Neural cell (in vitro differentiated cells): Measurements from ENCODE around the gene SYT7. TPM values are rescaled to one million over a fixed set of nuclear protein-coding genes. Genes with fewer than 3 reads are reported as not detected.

Experiments used
- H2AFZ ChIP-seq: fragments of 200-600, 300-800 bp; sonication (generic), shearing (Covaris generic); 2 replicates; pipeline ENCODE4 v1.6.0; 2014; ENCODE audit warnings: low read depth, mild to moderate bottlenecking, antibody characterized with exemption, low read length, moderate library complexity
- H3F3A ChIP-seq: fragments of 200-600 bp; shearing (Covaris generic); 2 replicates; pipeline ENCODE4 v1.6.1; 2016; ENCODE audit warnings: mild to moderate bottlenecking, moderate library complexity, mixed read lengths, antibody characterized with exemption, low read length; ENCODE audit not compliant: insufficient read depth, poor library complexity, severe bottlenecking
- H3K27ac ChIP-seq: fragments of 200-600, 300-800 bp; sonication (generic), shearing (Covaris generic); 2 replicates; pipeline ENCODE4 v1.5.1; 2014; ENCODE audit warnings: mild to moderate bottlenecking, low read length, moderate library complexity
- H3K27me3 ChIP-seq: fragments of 300-800, 200-600 bp; sonication (generic), shearing (Covaris generic); 2 replicates; pipeline ENCODE4 v1.6.0; 2014; ENCODE audit warnings: mild to moderate bottlenecking, low read depth, low read length, moderate library complexity; ENCODE audit not compliant: insufficient read depth
- H3K36me3 ChIP-seq: fragments of 300-800, 200-600 bp; sonication (generic), shearing (Covaris generic); 2 replicates; pipeline ENCODE4 v1.5.1; 2014; ENCODE audit warnings: mild to moderate bottlenecking, antibody characterized with exemption, low read length, moderate library complexity; ENCODE audit not compliant: insufficient read depth
- H3K4me2 ChIP-seq: fragments of 300-800, 200-600 bp; sonication (generic), shearing (Covaris generic); 2 replicates; pipeline ENCODE4 v1.6.0; 2014; ENCODE audit warnings: mild to moderate bottlenecking, low read length
- H3K4me3 ChIP-seq: fragments of 300-800, 200-600 bp; sonication (generic), shearing (Covaris generic); 2 replicates; pipeline ENCODE4 v1.5.1; 2014; ENCODE audit warnings: mild to moderate bottlenecking, low read length, moderate library complexity
- H3K79me2 ChIP-seq: fragments of 200-600 bp; shearing (Covaris generic); replicated peaks from 2 replicates; pipeline ENCODE4 v1.6.0; 2014; ENCODE audit warnings: mild to moderate bottlenecking, low read length, moderate library complexity; ENCODE audit not compliant: insufficient read depth
- H3K9ac ChIP-seq: fragments of 300-800, 200-600 bp; sonication (generic), shearing (Covaris generic); 2 replicates; pipeline ENCODE4 v1.6.1; 2016; ENCODE audit warnings: mild to moderate bottlenecking, low read length, mixed read lengths
- H3K9me2 ChIP-seq: fragments of 200-600 bp; shearing (Covaris generic); 2 replicates; pipeline ENCODE4 v1.6.1; 2016; ENCODE audit warnings: mild to moderate bottlenecking, low read length, mixed read lengths; ENCODE audit not compliant: insufficient read depth
- H3K9me3 ChIP-seq: fragments of 200-600, 300-800 bp; sonication (generic), shearing (Covaris generic); 2 replicates; pipeline ENCODE4 v1.6.1; 2016; ENCODE audit warnings: mild to moderate bottlenecking, mixed run types, low read length, moderate library complexity, mixed read lengths
- H4K20me1 ChIP-seq: fragments of 200-600 bp; shearing (Covaris generic); 2 replicates; pipeline ENCODE4 v1.6.1; 2016; ENCODE audit warnings: mild to moderate bottlenecking, mixed run types; ENCODE audit not compliant: insufficient read depth
- CTCF ChIP-seq: fragments of 450-650 bp; IDR thresholded peaks from 2 replicates; pipeline ENCODE4 v1.5.1; 2014; ENCODE audit warnings: antibody characterized with exemption, mild to moderate bottlenecking, moderate library complexity; ENCODE audit not compliant: poor library complexity, severe bottlenecking
- EP300 ChIP-seq: fragments of 450-650 bp; conservative IDR thresholded peaks from 2 replicates; pipeline ENCODE4 v1.6.1; 2014; ENCODE audit warnings: antibody characterized with exemption, mild to moderate bottlenecking, moderate library complexity; ENCODE audit not compliant: poor library complexity, severe bottlenecking
- EZH2 ChIP-seq: fragments of 200-600, 300-800 bp; shearing (Covaris generic), sonication (generic); IDR thresholded peaks from 2 replicates; pipeline ENCODE4 v1.6.1; 2014; ENCODE audit warnings: antibody characterized with exemption, low read length, borderline replicate concordance, mild to moderate bottlenecking; ENCODE audit not compliant: insufficient read depth, poor library complexity, severe bottlenecking
- MXI1 ChIP-seq: fragments of 450-650 bp; conservative IDR thresholded peaks from 2 replicates; pipeline ENCODE4 v1.6.1; 2014; ENCODE audit warnings: antibody characterized with exemption, mild to moderate bottlenecking; ENCODE audit not compliant: poor library complexity, severe bottlenecking
- POLR2AphosphoS5 ChIP-seq: IDR thresholded peaks from 2 replicates; pipeline ENCODE4 v1.6.1; 2012
- RAD21 ChIP-seq: fragments of 450-650 bp; conservative IDR thresholded peaks from 2 replicates; pipeline ENCODE4 v1.6.1; 2014; ENCODE audit warnings: antibody characterized with exemption, mild to moderate bottlenecking, moderate library complexity
- SMC3 ChIP-seq: fragments of 450-650 bp; conservative IDR thresholded peaks from 2 replicates; pipeline ENCODE4 v1.6.1; 2014; ENCODE audit warnings: antibody characterized with exemption, mild to moderate bottlenecking, moderate library complexity; ENCODE audit not compliant: poor library complexity
- TAF1 ChIP-seq: IDR thresholded peaks from 2 replicates; pipeline ENCODE4 v1.6.1; 2012; ENCODE audit warnings: low read depth
- polyA plus RNA-seq: library from polyadenylated mRNA; depleted of rRNA; stranded (reverse); fragments of >200 nt; gene quantifications from 2 replicates; pipeline ENCODE4 v1.2.3, GENCODE V29; 2014
- TF ChIP-seq, protein P1 (sequence below): IDR thresholded peaks from 2 replicates; pipeline ENCODE4 v1.6.1; 2012; ENCODE audit warnings: borderline replicate concordance

SYT7 gene
- polyA plus RNA-seq, 1 donor from 2014 or later: 14.0 TPM

- H3K4me3 ChIP-seq: no peak overlapping the region
- TF ChIP-seq RAD21 (peak; percentile 17), CTCF (peak; percentile 29), EP300 (no peak)
- H3K79me2 ChIP-seq: no peaks in the 10 kb centered on the region
- H2AFZ ChIP-seq: no peak overlapping the region
- H3K9me2 ChIP-seq: no peaks in the 10 kb centered on the region
- H3K9me3 ChIP-seq: no peaks in the 10 kb centered on the region
- H3F3A ChIP-seq: no peaks in the 10 kb centered on the region
- no peak overlapping the region for H3K9ac ChIP-seq
- peaks cover 29% of the 10 kb centered on the region for H3K27me3 ChIP-seq
- no peak overlapping the region for H3K4me2 ChIP-seq
- no peaks in the 10 kb centered on the region for H3K36me3 ChIP-seq
- H3K27ac ChIP-seq: no peak overlapping the region
- H4K20me1 ChIP-seq: no peaks in the 10 kb centered on the region
Measured at GRCh38 chr11:61577383-61578118, 3.3 kb downstream of the SYT7 start.

GRCh38 chr11:61575886-61576861, 4.7 kb downstream of the SYT7 start:
- Histone ChIP-seq H3K4me3 (no peak overlapping the region), H3K4me2 (no peak overlapping the region), H3K9ac (no peak overlapping the region), H3F3A (no peaks in the 10 kb centered on the region), H4K20me1 (no peaks in the 10 kb centered on the region), H3K27ac (no peak overlapping the region), H3K9me2 (no peaks in the 10 kb centered on the region), H2AFZ (no peak overlapping the region), H3K27me3 (peaks cover 17% of the 10 kb centered on the region), H3K9me3 (no peaks in the 10 kb centered on the region), H3K79me2 (no peaks in the 10 kb centered on the region), H3K36me3 (no peaks in the 10 kb centered on the region)
- TF ChIP-seq EZH2 (no peak), POLR2AphosphoS5 (no peak), RAD21 (no peak)

DNA sequence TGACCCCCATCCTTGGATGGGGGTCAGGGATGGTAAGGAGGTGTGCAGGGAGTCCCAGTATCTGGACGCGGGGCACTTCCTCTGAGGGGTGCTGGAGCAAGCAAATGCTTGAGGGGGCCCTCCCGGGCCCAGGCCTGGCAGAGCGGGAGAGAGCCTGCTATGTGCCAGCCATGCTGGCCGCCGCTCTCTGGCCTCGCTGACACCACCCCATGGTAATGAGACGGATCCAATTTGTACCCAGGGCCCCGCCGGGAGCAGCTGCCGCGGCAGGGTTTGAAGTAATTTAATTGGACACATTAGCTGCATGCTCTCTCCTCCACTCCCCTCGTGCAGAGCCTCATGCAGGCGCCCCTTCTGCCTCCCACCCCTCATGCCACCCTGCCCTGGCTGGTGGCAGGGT, 6.3 kb downstream of the SYT7 start:
- Histone ChIP-seq H3K27me3 (peaks cover 8% of the 10 kb centered on the region), H3K9me2 (no peaks in the 10 kb centered on the region), H3K79me2 (no peaks in the 10 kb centered on the region), H3K27ac (no peak overlapping the region), H3K4me3 (no peak overlapping the region), H3K9ac (no peak overlapping the region), H3K9me3 (no peaks in the 10 kb centered on the region), H3F3A (no peaks in the 10 kb centered on the region), H3K4me2 (no peak overlapping the region), H2AFZ (no peak overlapping the region), H4K20me1 (no peaks in the 10 kb centered on the region), H3K36me3 (no peaks in the 10 kb centered on the region)
- TF ChIP-seq SMC3: no peak
- no peak for TF ChIP-seq TAF1
- TF ChIP-seq POLR2AphosphoS5: no peak
- no peak for TF ChIP-seq RAD21
- TF ChIP-seq CTCF: no peak
- TF ChIP-seq, protein P1, sequence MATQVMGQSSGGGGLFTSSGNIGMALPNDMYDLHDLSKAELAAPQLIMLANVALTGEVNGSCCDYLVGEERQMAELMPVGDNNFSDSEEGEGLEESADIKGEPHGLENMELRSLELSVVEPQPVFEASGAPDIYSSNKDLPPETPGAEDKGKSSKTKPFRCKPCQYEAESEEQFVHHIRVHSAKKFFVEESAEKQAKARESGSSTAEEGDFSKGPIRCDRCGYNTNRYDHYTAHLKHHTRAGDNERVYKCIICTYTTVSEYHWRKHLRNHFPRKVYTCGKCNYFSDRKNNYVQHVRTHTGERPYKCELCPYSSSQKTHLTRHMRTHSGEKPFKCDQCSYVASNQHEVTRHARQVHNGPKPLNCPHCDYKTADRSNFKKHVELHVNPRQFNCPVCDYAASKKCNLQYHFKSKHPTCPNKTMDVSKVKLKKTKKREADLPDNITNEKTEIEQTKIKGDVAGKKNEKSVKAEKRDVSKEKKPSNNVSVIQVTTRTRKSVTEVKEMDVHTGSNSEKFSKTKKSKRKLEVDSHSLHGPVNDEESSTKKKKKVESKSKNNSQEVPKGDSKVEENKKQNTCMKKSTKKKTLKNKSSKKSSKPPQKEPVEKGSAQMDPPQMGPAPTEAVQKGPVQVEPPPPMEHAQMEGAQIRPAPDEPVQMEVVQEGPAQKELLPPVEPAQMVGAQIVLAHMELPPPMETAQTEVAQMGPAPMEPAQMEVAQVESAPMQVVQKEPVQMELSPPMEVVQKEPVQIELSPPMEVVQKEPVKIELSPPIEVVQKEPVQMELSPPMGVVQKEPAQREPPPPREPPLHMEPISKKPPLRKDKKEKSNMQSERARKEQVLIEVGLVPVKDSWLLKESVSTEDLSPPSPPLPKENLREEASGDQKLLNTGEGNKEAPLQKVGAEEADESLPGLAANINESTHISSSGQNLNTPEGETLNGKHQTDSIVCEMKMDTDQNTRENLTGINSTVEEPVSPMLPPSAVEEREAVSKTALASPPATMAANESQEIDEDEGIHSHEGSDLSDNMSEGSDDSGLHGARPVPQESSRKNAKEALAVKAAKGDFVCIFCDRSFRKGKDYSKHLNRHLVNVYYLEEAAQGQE: no peak
- no peak for TF ChIP-seq MXI1
